Stimulated activated CD4-positive, alpha-beta T cell treated with anti-CD3 and anti-CD28 coated beads, Interleukin-12 subunit alpha, Interleukin-12 subunit beta, amount 100 ng/mL, for 48 hours (primary cell): ENCODE measurements around the gene PANX2.

Source experiments
- DNase-seq, 3 donors: peaks; one replicate each; pipeline ENCODE4 v3.0.0-alpha.2; 2020; ENCODE audit warnings: low read depth in 2 of 3, low spot score in 1 of 3

PANX2 gene

GRCh38 chr22:50211147-50211546 lies 40.6 kb downstream of the PANX2 start:
- no peak for DNase-seq

- DNase-seq: no peak
These were observed 42.7 kb downstream of the PANX2 start for GRCh38 chr22:50213263-50213662.

GRCh38 chr22:50215297-50216054 lies 44.9 kb downstream of the PANX2 start:
- no peak for DNase-seq

GRCh38 chr22:50216055-50216683 lies 45.6 kb downstream of the PANX2 start:
- no peak for DNase-seq

GRCh38 chr22:50216684-50217520 lies 46.4 kb downstream of the PANX2 start:
- DNase-seq: no peak

- DNase-seq: no peak
These were observed 47.1 kb downstream of the PANX2 start for GRCh38 chr22:50217543-50218152.

- no peak for DNase-seq
These were observed 47.8 kb downstream of the PANX2 start for GRCh38 chr22:50218153-50218995.

- no peak for DNase-seq
These were observed 48.6 kb downstream of the PANX2 start for GRCh38 chr22:50218996-50219727.

- DNase-seq: no peak
These were observed 49.5 kb downstream of the PANX2 start for GRCh38 chr22:50219800-50220602.

GRCh38 chr22:50220603-50221409 lies 50.3 kb downstream of the PANX2 start:
- DNase-seq: no peak

- DNase-seq: no peak
These were observed 51.1 kb downstream of the PANX2 start for GRCh38 chr22:50221410-50222300.

- DNase-seq: no peak
These were observed 52.0 kb downstream of the PANX2 start for GRCh38 chr22:50222508-50222907.

GRCh38 chr22:50224071-50224470 lies 53.5 kb downstream of the PANX2 start:
- no peak for DNase-seq

- DNase-seq: no peak
These were observed 54.9 kb downstream of the PANX2 start for GRCh38 chr22:50225200-50225969.

GRCh38 chr22:50226063-50226874 lies 55.7 kb downstream of the PANX2 start:
- DNase-seq: no peak

GRCh38 chr22:50226875-50227165 lies 56.3 kb downstream of the PANX2 start:
- no peak for DNase-seq
